Activated T-cell treated with anti-CD3 and anti-CD28 coated beads, Interleukin-2, amount 50 U/mL, for 24 hours (primary cell): Measurements from ENCODE around the gene HYDIN.

Source experiments
- DNase-seq: peaks from one replicate; pipeline ENCODE4 v3.0.0-alpha.2; 2020
- H3K27ac Mint-ChIP-seq: 2 replicates; pipeline ENCODE4 v1.8.0; 2020; ENCODE audit warnings: mild to moderate bottlenecking, mixed read lengths
- H3K27me3 Mint-ChIP-seq: 2 replicates; pipeline ENCODE4 v1.8.0; 2020; ENCODE audit warnings: mixed read lengths
- H3K36me3 Mint-ChIP-seq: 2 replicates; pipeline ENCODE4 v1.8.0; 2020; ENCODE audit warnings: low read depth, mixed read lengths
- H3K4me1 Mint-ChIP-seq: 2 replicates; pipeline ENCODE4 v1.8.0; 2020; ENCODE audit warnings: low read depth, mixed read lengths
- H3K4me3 Mint-ChIP-seq: 2 replicates; pipeline ENCODE4 v1.8.0; 2020; ENCODE audit warnings: mild to moderate bottlenecking, moderate library complexity, mixed read lengths
- H3K9me3 Mint-ChIP-seq: 2 replicates; pipeline ENCODE4 v1.8.0; 2020; ENCODE audit warnings: mixed read lengths

HYDIN gene

DNA sequence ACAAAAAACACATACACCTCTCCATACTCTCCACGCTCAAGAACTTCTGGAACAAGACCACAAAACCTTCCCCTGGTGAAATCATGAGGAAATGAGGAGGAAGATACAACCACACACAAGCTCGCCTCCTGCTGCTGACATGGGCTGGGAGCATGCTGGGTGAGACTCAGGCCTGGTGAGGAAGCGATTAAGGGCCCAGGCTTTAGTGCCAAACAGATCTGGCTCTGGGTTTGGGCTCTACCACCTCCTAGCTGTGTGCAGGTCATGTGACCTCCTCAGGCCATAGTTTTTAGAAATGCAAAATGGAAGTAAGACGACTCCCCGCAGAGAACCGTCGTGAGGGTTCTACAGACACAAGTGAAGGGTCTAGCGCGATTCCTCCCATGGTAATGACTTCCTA lies 470.9 kb downstream of the HYDIN start:
- H3K4me3 Mint-ChIP-seq: no peak overlapping the region
- H3K36me3 Mint-ChIP-seq: peaks cover 87% of the 10 kb centered on the region
- H3K27ac Mint-ChIP-seq: no peak overlapping the region
- no peaks in the 10 kb centered on the region for H3K9me3 Mint-ChIP-seq
- no peaks in the 10 kb centered on the region for H3K27me3 Mint-ChIP-seq
- peaks cover 5% of the 10 kb centered on the region for H3K4me1 Mint-ChIP-seq
- DNase-seq: no peak

DNA sequence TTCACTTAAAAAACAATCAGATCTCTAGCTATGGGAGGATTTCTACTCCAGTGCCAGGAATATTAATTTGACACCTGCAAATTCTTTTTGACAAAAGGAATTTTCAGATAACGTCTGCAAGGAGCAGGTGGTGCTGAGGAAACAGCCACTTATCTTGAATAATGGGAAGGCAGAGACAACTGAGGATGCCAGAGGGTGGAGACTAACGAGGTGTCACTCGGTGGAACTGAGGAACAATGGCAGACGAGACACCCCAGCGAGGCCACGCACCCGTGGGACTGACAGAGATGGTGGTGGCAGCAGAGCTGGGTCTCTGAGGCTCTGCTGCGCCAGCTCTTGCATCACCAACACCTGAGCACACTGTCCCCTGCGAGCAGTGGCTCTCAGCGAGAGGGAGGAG lies 471.7 kb downstream of the HYDIN start:
- Mint-ChIP-seq H3K27me3 (no peaks in the 10 kb centered on the region), H3K9me3 (no peaks in the 10 kb centered on the region), H3K4me3 (no peak overlapping the region), H3K4me1 (peaks cover 5% of the 10 kb centered on the region), H3K27ac (no peak overlapping the region), H3K36me3 (peaks cover 82% of the 10 kb centered on the region)
- no peak for DNase-seq
